HG03064 (cell line): ENCODE results near the gene VASN.

Source experiments
- ATAC-seq: cut with Tn5 transposase; IDR thresholded peaks from one replicate; pipeline ENCODE4 v1.9.1; 2021; ENCODE audit warnings: low read depth; ENCODE audit not compliant: unreplicated experiment

The VASN gene

GRCh38 chr16:4351880-4352279 lies 19.8 kb upstream of the VASN start:
- ATAC-seq: no peak

- ATAC-seq: no peak
Measured at GRCh38 chr16:4352843-4353242, 18.8 kb upstream of the VASN start.

- no peak for ATAC-seq
Measured at GRCh38 chr16:4353675-4354074, 18.0 kb upstream of the VASN start.

- ATAC-seq: no peak
Measured at GRCh38 chr16:4354512-4355409, 16.9 kb upstream of the VASN start.

- ATAC-seq: no peak
Measured at GRCh38 chr16:4356820-4357219, 14.8 kb upstream of the VASN start.

- no peak for ATAC-seq
Measured at GRCh38 chr16:4358236-4358635, 13.4 kb upstream of the VASN start.

- ATAC-seq: no peak
Measured at GRCh38 chr16:4358831-4359561, 12.7 kb upstream of the VASN start.

- ATAC-seq: no peak
Measured at GRCh38 chr16:4359914-4360313, 11.7 kb upstream of the VASN start.

- no peak for ATAC-seq
Measured at GRCh38 chr16:4360538-4361021, 11.1 kb upstream of the VASN start.

- no peak for ATAC-seq
Measured at GRCh38 chr16:4361033-4361943, 10.4 kb upstream of the VASN start.

GRCh38 chr16:4361944-4362311 lies 9.7 kb upstream of the VASN start:
- no peak for ATAC-seq

- no peak for ATAC-seq
Measured at GRCh38 chr16:4362476-4363135, 9.0 kb upstream of the VASN start.

- ATAC-seq: no peak
Measured at GRCh38 chr16:4364196-4365013, 7.2 kb upstream of the VASN start.

GRCh38 chr16:4365014-4365406 lies 6.6 kb upstream of the VASN start:
- peak; percentile 56 for ATAC-seq

- no peak for ATAC-seq
Measured at GRCh38 chr16:4365615-4366014, 6.0 kb upstream of the VASN start.

GRCh38 chr16:4366016-4366415 lies 5.6 kb upstream of the VASN start:
- ATAC-seq: no peak

- ATAC-seq: no peak
Measured at GRCh38 chr16:4367393-4367856, 4.2 kb upstream of the VASN start.

GRCh38 chr16:4369007-4369733 lies 2.5 kb upstream of the VASN start:
- ATAC-seq: no peak

- no peak for ATAC-seq
Measured at GRCh38 chr16:4370151-4370550, 1.5 kb upstream of the VASN start.
